Measurements from ENCODE around the gene GRHPR.
"Not testable (repeated sequence)": the region's sequence is repeated elsewhere in the genome, so short reads cannot be mapped to it uniquely, and the experiment has no call there.

GRHPR gene

GRCh38 chr9:37447111-37447510 is 24.6 kb downstream of the GRHPR start:
- no peak for DNase-seq (ENCODE audit: low spot score)

- no peak for DNase-seq (ENCODE audit: low spot score)
These were observed 27.6 kb downstream of the GRHPR start for GRCh38 chr9:37449862-37450632.

- no peak for DNase-seq (ENCODE audit: low spot score)
These were observed 29.1 kb downstream of the GRHPR start for GRCh38 chr9:37451628-37452027.

GRCh38 chr9:37452611-37453010 is 30.1 kb downstream of the GRHPR start:
- DNase-seq (ENCODE audit: low spot score): no peak

GRCh38 chr9:37453827-37454226 is 31.3 kb downstream of the GRHPR start:
- DNase-seq (ENCODE audit: low spot score): no peak

GRCh38 chr9:37454238-37454637 is 31.7 kb downstream of the GRHPR start:
- DNase-seq (ENCODE audit: low spot score): no peak

GRCh38 chr9:37455884-37456647 is 33.6 kb downstream of the GRHPR start:
- DNase-seq (ENCODE audit: low spot score): no peak

- no peak for DNase-seq (ENCODE audit: low spot score)
These were observed 34.3 kb downstream of the GRHPR start for GRCh38 chr9:37456817-37457216.

- DNase-seq (ENCODE audit: low spot score): no peak
These were observed 41.5 kb downstream of the GRHPR start for GRCh38 chr9:37464006-37464405.

GRCh38 chr9:37464426-37465248 is 42.1 kb downstream of the GRHPR start:
- DNase-seq (ENCODE audit: low spot score): peak; percentile 88

GRCh38 chr9:37465249-37466036 is 42.9 kb downstream of the GRHPR start, which contains the start of gene ZBTB5:
Gene ZBTB5 (minus strand): TSS chr9:37465450. CDS start chr9:37442551, 22,899 bp downstream.
- DNase-seq (ENCODE audit: low spot score): peak; percentile 92

- peak; percentile 45 for DNase-seq (ENCODE audit: low spot score)
These were observed 43.7 kb downstream of the GRHPR start for GRCh38 chr9:37466037-37466709.

- DNase-seq (ENCODE audit: low spot score): not testable (repeated sequence)
These were observed 45.0 kb downstream of the GRHPR start for GRCh38 chr9:37467530-37467929.

GRCh38 chr9:37468620-37469019 is 46.1 kb downstream of the GRHPR start:
- no peak for DNase-seq (ENCODE audit: low spot score)

- DNase-seq (ENCODE audit: low spot score): peak; percentile 61
These were observed 49.6 kb downstream of the GRHPR start for GRCh38 chr9:37471942-37472684.

- DNase-seq (ENCODE audit: low spot score): not testable (repeated sequence)
These were observed 51.5 kb downstream of the GRHPR start for GRCh38 chr9:37473982-37474381.

- no peak for DNase-seq (ENCODE audit: low spot score)
These were observed 51.9 kb downstream of the GRHPR start for GRCh38 chr9:37474438-37474837.

- DNase-seq (ENCODE audit: low spot score): no peak
These were observed 54.4 kb downstream of the GRHPR start for GRCh38 chr9:37476930-37477329.

GRCh38 chr9:37477443-37477842 is 54.9 kb downstream of the GRHPR start:
- not testable (repeated sequence) for DNase-seq (ENCODE audit: low spot score)

GRCh38 chr9:37477987-37478619 is 55.6 kb downstream of the GRHPR start:
- not testable (repeated sequence) for DNase-seq (ENCODE audit: low spot score)

Measured in iPS-NIHi11 (cell line).